ENCODE data around the gene ERG28. TPM values are rescaled to one million over a fixed set of nuclear protein-coding genes. Genes with fewer than 3 reads are reported as not detected.
A peak's percentile ranks its signal among the peaks of the same experiment; 100 is the strongest.
"Not testable (repeated sequence)": the region's sequence is repeated elsewhere in the genome, so short reads cannot be mapped to it uniquely, and the experiment has no call there.

Gene ERG28
- total RNA-seq, 1 donor from 2014 or later = 5.3 TPM

DNA sequence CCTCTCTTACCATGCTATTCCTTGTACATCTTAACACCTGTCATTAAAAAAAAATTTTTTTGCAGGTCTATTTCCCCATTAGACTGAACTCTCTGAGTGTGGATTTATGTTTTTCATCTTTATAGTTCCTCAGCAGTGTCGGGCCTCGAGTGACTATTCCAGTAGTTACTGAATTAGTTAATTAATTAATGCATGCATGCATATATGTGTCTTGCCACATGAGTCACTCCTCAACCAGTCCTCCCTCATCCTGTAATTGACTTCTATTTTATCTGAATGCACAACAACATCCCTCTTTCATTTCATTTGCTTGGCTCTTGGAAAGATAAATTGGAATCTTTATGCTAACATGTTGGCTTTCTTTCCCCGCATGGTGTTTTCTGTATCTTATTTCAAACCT is 35.6 kb downstream of the ERG28 start:
- no peak for DNase-seq

DNA sequence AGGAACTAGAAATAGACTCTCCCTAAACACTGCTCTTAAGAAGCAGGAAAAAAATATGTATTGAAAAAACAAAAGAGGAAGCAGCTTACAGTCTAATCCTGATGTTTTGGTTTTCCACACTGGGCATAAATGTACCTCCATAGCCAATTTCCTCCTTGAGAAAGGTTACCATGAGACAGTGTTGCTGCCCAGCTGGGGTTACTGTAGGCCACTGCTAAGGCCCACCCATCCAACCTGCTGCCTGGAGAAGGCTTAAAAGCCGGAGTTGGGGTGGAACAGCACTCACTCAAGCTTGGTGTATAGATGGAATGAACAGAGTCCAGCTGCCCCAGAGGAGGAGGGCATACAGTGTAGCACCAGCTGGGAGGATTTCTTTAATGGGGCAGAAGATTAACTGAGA is 41.1 kb downstream of the ERG28 start:
- peak; percentile 36 for DNase-seq

DNA sequence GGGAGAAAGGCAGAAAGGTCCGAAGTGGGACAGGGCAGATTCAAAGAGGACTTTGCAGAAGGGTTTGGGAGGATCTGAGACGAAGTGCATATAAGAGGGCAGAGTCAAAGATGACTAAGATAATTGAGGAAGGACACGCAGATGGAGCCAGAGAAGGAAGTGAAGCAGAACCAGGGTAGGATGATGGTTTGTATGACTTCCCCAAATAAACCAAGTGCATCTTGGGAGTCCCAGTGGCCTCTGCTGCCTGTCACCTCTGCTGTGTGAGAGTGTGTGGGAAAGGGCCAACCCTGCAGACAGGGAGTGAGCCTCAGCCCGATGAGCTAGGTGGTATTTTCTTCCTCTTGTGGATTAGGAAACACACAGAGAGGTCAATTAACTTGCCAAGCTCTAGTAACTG is 45.5 kb downstream of the ERG28 start:
- no peak for DNase-seq

DNA sequence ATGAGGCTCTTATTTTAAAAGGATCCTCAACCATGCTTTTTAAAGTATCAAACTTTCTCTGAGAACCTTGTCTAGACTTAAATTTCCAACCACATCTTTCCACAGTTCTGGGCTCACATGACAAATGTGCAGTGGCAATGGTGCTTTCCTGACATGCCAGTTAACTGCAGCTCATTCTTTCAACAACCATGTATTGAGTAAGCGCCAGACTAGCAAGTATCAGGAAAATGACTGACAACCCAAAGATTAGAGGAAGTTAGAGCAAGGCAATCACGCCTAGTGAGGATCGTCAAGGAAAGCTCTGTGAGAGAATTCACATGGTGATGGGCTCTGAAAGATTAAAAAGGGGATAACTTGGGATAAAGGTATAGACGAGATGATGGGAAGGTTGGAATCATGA is 46.5 kb downstream of the ERG28 start:
- no peak for DNase-seq

DNA sequence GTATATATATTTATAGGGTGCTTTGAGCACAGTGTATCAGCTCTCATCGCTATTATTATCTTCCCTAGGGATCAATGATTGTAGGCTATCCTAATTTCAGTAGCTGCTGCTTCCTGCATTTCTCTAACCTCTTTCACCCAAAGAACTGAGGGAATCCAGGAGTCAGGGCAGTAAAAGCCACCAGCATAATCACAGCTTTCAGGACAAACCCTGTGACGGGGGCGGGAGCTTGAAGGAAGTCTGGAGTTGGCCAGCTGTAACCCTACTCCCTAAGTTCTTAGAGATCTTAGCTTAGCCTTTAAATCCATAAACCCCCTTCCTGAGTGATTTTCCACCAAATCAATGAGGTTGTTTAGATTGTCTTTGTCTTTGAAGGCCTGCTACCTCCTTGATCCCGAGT is 48.5 kb downstream of the ERG28 start:
- DNase-seq = no peak

DNA sequence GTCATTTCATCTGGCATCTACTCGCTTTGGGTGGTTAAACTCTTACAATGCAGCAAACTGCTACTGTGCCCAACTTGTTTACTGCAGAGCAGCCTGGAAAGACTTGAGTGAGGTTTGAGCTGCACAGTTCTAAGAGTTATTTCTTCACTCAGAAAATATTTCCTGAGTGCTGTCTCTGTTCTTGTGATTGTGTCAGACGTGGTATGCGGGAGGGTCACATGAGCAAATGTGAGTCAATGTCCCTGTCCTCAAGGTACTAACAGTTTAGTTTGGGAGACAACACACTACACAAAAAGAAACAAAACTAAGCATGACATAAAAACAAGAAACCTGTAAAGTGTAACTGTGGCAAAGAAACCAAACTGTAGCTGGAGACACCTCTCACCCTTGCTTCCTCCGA is 49.8 kb downstream of the ERG28 start:
- no peak for DNase-seq

DNA sequence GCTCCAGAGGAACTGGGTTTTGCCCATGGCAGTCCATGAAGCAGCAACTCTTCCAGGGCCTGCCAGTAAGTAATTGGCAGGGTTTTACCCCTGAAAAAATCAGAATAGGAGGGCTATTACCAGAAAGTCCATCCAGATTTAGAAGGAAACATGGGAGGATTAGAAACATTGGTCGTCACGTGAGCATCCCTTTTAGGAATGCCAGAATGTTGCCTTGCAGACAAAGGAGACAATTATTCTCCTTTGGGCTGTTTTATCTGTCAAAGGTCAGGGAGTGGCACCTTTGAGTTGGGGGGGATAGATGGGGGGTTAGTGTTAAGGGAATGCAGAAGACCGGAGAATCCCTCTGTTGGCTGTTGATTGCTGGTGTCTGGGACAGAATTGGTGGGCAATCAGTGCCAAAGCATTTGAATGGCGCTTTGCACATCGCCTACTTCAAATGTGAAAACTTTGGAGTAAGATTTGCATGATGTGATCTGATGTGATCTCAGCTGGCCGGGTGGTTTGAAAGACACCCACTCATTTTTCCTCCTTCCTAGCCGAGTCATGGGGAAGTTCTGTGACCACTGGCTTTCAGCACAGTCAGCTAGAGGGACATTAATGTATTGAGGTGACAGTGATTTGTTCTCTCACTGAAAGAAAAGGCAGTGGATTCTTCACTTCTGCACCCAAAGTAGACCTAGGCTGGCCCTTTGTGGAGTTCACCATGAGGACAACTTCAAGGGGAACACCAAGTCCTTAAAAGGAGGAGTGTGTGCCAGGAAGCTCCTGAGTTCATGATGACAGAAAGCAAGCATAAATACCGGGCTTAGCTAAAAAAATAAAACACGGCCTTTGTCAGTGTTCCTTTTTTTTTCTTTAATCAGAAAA is 50.8 kb downstream of the ERG28 start:
- DNase-seq = no peak

DNA sequence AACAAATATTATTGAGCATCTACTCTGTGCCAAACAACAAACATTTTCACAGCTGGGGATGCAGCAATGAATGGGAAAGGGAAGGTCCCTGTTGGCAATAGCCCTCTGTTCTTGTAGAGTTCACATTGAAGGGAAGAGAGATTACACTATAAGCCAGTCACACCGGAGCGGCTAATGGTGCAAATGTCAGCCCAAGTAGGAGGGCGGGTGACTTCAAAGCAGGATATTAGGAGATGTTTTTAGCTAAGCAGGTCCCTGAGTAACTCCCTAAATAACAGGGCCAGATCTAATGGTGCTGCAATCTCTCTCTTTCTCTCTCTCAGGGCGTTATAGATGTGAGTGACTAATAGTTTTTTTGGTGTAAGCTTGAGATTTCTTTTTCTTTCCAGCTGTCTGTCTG is 51.6 kb downstream of the ERG28 start:
- DNase-seq = no peak

DNA sequence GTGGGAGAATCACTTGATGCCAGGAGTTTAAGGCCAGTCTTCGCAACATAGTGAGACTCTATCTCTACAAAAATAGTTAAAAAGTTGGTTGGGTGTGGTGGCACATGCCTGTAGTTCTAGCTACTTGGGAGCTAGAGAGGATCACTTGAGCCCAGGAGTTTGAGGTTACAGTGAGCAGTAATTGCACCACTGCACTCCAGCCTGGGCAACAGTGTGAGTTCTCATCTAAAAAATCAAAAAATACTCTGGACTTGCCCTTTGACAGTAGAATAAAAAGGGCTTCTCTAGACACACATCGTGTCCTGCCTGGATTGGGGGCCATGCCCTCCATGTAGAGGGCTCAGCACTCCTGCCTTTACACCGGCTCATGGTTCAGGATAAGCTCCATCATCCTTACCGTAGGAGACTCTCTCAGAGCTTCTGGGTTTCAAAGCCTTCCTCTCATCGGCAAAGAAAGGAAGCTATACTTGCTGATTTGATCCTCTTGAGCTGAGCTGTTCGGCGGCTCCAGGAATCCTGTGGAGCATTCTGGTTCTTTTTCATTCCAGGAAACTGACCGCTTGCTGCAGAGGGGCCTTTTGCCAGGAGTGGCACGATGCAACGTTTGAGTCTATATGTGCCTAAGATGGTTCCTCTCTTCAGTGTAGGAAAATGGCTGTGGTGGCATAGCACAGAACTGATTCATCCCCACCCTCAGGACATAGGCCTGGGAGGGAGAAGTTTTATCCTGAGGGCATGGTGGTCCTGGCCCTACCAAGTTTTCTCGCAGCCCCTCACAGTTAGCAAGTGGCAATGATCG is 52.6 kb downstream of the ERG28 start:
- DNase-seq = no peak

DNA sequence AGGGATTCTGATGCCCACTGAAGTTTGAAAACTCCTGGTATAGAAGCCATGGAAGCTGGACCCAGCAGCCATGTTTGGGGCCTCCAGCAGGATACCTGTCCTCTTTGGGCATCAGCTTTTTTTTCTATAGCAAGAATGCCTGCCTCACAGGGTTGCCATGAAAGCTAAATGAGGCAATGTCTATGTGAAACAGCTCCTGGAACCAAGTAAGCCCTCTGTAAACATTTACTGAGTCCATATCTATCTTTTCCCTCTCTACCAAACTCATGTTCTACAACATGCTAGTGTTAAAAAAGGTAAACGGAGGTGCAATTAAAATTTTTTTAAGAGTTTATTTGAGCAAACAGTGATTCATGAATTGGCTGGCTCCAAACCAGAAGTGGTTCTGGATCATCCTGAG is 53.6 kb downstream of the ERG28 start:
- no peak for DNase-seq

DNA sequence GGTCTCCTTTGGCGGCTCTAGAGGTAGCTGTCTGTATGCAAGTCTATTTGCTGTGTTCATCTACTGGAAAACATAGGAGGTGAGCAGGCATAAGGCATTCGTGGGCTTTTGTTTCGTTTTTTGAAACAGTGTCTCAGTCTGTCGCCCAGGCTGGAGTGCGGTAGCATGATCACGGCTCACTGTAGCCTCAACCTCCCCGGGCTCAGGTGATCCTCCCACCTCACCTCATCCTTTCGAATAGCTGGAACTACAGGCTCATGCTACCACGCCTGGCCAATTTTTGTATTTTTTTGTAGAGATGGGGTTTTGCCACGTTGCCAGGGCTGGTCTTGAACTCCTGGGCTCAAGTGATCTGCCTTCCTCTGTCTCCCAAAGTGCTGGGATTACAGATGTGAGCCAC is 54.8 kb downstream of the ERG28 start:
- DNase-seq = no peak

DNA sequence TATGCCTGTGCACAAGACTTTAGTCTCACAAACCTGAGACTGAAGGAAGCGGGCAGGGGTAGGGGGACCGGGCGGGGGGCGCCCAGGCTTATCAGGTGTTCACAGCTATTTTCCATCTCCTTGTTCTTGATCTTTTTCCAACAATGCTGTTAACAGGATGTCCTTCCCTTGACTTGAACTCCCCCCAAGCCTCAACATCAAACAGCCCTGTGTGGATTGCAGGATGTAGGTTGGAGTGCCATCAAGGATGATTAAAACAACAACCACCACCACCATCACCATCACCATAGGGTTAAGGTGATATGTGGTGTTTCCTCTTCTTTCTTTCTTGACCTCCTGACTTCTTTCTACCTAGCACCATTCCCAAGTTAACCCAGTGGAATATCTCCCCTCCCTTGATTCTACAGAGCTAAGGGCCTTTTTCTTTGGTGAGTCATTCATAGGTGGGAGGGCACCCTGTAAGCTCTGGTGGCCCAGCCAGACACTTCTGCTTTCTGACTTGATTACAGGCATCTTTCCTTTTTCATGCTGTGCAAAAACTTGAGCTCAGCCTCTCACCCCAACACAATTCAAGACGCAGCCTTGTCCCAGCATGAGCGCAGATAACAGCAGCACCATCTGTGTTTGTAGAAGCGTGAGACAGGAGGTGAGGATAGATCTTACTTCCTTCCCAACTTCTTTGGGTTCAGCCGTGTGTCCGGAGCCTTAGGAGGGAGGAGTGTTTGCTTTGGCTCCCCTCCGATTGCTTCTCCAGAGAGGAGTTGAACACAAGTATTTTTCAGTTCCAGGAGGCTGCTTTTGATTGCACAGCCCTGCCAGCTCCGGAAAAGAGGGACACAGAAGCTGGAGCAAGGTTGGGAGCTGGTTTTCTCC is 55.5 kb downstream of the ERG28 start:
- peak; percentile 91 for DNase-seq

DNA sequence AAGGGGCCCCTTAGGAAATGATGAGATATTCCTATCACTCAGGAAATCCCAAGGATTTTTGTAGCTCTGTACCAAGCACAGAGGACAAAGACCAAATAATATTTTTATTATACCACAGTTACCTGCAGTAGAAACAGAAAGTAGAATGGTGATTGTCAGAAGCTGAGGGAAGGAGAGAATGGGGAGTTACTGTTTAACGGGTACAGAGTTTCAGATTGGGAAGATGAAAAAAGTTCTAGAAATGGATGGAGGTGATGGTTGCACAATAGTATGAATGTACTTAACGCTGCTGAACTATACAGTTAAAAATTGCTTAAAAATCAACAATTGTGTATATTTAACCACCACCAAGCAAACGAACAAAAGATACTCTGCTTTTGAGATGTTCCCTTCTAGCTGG is 58.2 kb downstream of the ERG28 start:
- no peak for DNase-seq

DNA sequence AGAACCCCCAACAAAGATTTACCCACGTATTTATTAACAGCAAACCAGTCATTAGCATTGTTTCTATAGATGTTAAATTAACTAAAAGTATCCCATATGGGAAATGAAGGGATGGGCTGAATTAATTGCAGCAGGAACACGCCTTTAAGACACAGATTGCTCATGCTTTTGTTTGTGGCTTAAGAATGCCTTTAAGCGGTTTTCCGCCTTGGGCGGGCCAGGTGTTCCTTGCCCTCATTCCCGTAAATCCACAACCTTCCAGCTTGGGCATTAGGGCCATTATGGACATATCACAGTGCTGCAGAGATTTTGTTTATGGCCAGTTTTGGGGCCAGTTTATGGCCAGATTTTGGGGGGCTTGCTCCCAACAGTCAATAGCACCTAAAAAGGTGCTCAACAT is 59.6 kb downstream of the ERG28 start:
- DNase-seq = not testable (repeated sequence)

DNA sequence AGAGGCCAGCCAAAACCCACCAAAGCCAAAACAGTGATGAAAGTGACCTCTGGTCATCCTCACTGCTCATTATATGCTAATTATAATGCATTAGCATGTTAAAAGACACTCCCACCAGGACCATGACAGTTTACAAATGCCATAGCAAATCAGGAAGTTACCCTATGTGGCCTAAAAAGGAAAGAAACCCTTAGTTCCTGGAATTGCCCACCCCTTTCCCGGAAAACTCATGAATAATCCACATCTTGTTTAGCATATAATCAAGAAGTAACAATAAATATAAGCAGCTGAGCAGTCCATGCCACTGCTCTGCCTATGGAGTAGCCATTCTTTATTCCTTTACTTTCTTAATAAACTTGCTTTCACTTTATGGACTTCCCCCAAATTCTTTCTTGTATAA is 60.6 kb downstream of the ERG28 start:
- not testable (repeated sequence) for DNase-seq

Other genes starting within 250 kb of the ERG28 start
- 10.2 and 16.0 TPM in 2 replicates for gene JDP2, start 232.9 kb downstream of the ERG28 start, total RNA-seq
- gene BATF, start 138.4 kb downstream of the ERG28 start, total RNA-seq = 2.0 and 3.2 TPM in 2 replicates
- 10.6 and 15.8 TPM in 2 replicates for gene FLVCR2, start 82.3 kb downstream of the ERG28 start, total RNA-seq
- gene TTLL5, start 370 bp upstream of the ERG28 start, total RNA-seq = 36.9 and 41.7 TPM in 2 replicates

Data from dermis blood vessel endothelial cell (primary cell).